ENCODE results near the gene PRKCZ.

Gene PRKCZ

DNA sequence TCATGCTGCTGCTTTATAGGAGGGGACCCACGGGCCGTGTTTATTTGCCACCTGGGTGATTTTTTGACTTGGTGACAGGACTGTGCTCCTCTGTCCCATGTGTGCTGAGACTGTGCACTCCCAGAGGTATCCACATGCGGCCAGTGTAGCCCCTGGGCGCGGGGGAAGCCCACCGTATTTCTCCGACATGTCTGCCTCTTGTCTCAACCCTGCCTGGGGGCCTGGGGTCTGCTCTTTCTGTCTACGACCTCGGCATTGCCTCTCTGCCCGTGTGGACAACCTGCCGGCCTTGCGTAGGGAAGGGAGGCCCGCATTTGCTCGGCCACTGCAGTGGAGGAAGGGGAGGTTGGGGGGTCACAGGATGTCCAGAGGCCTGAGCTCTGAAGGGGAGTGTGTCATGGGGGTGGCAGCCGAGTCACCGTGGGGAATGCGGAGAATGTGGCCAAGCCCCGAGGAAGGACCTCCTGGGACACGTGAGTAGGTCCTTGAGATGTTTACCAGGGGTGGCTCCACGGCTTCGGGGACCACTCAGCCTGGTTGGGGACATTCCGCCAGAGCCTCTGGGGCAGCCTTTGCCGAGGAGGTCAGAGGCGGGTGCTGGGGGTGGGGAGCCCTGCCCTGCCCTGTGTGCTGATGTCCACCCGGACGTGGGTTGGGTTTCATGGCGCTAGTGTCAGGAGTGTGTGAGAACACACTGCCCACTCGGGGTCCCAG, 11.0 kb downstream of the PRKCZ start:
- DNase-seq (ENCODE audit: low spot score): no peak

DNA sequence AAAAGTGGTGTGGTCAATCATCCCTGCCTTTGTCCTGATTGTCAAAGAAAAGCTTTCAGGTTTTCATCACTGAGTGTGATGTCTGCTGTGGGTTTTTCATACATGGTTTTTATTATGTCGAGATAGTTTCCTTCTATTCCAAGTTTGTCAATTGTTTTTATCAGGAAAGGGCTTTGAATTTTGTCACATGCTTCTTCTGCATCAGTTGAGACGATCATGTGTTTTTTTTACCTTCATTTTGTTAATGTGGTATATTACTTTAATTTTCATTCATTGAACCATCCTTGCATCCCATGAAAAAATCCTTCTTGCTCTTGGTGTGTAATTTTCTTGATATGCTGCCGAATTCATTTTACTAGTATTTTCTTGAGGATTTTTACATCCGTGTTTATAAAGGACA, 15.5 kb downstream of the PRKCZ start:
- DNase-seq (ENCODE audit: low spot score): no peak

DNA sequence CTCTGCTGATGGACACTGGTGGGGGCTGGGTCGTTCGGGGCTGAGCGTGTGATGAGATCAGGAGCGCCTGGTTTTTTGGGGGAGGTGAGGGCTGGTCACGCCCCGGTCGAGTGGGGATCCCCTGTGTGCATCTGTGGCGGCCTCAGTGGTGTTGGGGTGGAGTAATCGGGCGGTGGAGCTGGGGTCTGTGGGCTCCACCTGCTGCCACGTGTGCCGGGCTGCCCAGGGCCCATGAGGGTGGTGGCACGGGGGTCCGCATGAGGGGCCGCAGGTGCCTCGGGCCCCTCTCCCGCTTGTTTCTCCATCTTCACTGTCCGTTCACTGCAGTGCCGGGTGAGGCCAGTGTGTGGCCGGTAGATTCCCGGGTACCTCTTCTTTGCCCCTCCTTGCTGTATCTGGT, 17.2 kb downstream of the PRKCZ start:
- DNase-seq (ENCODE audit: low spot score): no peak

DNA sequence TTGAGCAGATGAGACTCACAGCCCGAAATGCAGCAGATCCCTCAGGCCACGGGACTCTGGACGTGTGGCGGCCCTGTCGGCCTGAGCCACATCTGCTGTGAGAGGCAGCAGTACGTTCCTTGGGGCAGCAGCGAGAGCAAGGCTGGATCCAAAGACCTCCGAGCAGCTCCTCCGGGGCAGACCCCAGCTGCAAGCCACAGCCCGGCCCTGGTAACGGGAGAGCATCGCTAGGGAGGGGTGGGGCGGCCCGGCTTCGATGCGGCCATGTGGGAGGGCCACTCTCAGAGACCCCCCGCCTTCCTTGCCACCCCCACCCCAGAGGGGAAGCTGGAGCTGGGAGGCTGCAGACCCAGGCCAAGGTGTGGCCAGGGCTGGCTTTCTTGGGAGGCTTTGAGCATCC, 17.8 kb downstream of the PRKCZ start:
- DNase-seq (ENCODE audit: low spot score): no peak

DNA sequence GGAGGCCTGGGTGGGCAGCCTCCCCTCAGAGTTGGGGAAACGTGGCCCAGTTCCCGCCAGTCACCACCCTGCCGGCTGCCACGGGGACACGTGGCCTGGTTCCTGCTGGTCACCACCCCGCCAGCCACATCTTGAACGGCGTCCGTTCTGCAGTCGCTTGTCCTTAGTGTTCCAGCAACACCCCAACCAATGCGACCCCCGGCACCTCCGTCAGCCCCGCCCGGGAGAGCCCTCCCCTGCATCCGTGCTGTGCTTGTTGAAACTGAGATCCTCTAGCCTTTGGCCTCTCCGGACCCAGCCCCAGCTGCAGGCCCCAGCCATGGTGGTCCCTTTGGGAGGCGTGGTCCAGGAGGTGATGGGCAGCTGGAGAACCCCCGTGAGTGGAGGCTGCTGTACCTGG, 18.7 kb downstream of the PRKCZ start:
- no peak for DNase-seq (ENCODE audit: low spot score)

- DNase-seq (ENCODE audit: low spot score): no peak
Observed at GRCh38 chr1:2070016-2070415, 19.8 kb downstream of the PRKCZ start.

- no peak for DNase-seq (ENCODE audit: low spot score)
Observed at GRCh38 chr1:2070800-2071530, 20.8 kb downstream of the PRKCZ start.

DNA sequence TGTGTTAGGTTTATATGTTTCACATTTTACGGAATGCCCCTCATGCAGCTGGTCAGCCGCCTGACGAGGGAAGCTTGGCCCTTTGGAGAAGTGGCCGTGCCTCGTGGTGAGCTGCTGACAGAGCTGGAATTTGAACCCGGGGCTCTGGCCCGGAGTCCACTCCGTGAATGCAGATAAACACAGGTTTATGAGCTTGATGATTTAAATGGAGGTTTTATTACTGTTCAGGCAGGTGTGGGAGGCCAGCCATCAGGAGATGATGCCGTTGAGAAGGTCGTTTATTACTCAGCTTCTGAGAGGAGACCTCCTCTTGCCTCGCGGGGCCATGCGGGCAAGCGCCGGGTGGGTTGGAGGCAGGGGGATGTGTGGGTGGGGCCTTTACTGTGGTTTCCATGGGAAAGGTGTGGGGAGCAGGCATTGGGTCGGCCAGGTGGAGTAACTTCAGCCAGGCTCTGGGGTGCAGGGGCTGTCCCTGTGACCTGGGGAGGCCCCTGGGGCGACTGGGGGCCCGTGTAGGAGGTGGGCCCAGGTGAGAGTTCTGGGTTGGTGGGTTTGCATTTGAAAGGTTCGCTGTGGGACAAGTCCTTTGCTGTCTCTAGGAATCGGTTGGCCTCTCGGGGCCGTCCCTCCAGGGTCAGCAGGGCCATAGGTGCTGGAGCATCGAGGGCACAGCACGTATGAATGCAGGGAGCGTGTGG, 22.0 kb downstream of the PRKCZ start:
- no peak for DNase-seq (ENCODE audit: low spot score)

DNA sequence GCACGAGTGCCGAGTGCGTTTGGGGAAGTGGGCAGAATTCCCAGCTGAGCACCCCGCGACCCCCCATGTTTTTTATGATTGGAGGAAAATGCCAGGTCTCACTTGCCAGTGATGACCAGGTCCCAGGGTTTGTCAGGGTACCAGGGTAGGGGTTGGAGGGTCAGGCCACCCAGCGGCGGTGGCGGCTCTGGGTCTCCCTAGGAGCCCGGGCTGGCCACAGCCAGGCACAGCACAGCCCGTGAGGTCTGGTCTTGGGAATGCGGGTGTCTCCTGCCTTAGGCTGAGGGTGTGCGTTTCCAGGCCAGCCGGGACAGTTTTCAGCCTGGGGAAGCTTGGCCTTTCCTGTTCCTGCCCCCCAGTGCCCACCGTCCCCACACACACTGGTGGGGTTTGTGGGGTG, 22.7 kb downstream of the PRKCZ start:
- DNase-seq (ENCODE audit: low spot score): no peak

DNA sequence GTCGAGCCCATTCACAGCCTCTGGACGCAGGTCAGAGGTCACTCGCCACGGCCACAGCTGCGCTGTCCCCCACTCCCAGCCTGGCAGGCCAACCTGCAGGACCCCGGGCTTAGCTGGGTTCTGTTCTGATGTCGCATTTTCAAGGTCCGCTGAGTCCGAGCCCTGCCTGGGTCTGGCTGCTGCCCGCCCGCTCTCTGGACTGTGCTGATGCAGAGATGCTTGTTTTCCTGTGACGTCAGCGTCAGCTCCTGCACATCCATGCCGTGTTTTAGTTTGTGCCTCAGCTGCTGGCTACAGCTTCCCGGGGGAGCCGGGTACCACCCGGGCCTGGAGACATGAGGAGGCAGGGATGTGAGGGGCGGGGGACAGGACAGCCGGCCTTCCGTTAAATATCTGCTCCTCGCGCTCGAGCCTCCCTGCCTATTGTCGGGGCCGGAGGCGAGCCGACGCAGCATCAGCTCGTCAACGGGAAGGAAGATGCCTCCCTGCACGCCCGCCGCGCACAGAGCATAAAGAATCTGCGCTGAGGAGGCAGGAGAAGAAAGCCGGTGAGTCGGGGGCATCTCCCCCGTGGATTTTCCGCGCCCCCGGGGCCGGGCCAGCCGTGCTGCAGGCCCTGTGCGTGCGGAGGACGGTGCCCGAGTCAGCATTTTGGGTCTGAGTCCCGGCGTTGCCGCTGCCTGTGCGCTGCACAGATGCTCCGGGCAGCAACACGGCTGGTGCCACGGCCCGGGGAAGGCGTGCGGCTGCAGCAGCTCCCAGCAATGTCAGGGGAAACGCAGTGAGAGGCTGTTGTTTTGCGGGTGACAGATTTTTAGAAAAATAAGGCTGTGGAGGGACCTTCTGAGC, 23.4 kb downstream of the PRKCZ start:
- no peak for DNase-seq (ENCODE audit: low spot score)

DNA sequence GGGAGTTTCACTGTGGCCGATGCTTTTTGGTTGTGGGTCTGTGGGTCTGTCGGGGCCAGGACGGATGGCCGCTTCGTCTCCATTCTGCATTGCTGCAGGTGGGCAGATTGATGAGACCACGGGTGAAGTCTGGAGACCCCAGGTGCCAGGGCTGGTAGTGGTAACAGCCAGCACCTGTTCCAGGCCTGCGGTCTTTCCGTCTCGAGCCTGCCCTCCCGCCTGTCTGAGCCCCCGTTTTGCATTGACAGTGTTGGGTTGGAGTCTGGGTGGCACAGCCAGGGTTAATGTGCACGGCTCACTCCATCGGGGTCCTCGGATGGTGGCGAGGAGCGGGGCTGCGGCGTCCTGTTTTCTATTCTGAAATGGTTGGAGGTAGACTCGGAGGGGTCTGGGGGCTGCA, 24.2 kb downstream of the PRKCZ start:
- DNase-seq (ENCODE audit: low spot score): no peak

DNA sequence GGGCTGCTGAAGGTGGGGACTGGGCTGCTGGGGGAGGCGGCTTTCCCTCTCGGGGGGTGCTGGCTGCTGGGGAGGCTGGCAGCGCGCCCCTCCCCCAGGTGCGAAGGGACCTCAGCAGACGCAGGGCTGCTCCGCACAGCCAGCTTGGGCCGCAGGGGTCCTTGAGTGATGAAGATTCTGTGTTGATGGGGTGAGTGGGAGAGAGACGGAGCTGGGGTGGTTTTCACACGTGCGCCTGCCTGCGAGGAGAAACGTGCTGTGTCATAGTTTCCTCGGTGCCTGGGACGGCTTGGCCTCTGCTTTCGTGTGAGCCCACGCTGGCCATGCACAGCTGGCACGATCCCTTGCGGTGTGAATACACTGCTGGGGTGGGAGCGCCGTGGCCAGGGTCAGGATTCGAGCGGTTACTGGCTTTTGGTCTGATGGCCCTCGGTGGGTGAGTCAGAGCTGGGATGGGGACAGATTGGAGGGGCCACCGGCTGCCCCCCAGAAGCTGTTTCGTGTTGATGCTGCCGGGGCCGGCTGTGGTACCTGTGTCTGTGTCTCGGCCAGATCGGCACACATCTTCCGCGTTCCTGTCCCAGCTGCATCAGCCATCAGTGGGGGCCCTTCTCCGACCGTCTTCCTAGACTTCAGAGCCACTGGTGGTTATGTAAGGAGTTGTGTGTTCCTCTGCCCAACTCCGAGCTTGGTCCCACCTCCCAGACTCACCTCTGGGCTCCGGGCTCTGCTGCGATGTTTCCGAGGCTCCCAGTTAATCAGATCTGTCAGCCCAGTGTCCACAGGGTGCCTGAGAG, 24.9 kb downstream of the PRKCZ start:
- no peak for DNase-seq (ENCODE audit: low spot score)

DNA sequence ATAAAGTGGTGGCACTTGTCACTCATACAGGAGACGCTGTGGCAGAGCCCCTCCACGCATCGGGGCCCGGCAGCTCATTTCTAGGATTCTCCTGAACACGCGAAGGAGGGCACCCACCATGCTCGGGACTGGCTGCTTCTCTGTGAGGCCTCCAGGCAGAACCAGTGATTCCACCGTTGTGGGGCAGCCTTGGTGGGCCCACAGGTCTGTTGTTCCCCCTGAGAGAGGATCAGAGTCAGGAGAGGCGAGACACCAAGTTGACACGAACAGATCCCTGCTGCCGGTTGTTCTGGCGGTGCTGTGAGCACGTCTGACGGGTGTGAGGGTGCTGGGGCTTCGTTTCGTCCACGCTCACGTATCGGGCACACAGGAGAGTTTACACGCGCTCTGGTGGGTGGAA, 26.6 kb downstream of the PRKCZ start:
- no peak for DNase-seq (ENCODE audit: low spot score)

DNA sequence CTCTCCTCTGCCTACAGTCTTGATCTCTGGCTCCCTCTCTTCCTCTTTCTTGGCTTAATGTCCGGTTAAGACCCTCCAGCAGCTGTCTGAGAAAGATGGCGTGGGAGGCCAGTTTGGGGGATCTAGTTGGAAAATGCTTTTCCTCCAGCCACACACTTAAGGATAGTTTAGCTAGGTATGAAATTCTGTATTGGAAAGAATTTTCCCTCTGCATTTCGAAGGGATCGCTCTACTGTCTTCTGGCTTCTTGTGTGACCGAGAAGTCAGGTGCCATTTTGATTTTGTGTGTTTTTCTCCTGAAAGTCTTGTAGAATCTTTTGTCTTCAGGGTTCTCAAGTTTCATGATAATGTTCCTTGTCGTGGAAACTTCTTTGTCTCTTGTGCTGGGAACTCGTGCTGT, 28.0 kb downstream of the PRKCZ start:
- DNase-seq (ENCODE audit: low spot score): no peak

GRCh38 chr1:2079396-2080085, 29.3 kb downstream of the PRKCZ start:
- DNase-seq (ENCODE audit: low spot score): no peak

GRCh38 chr1:2080140-2080539, 29.9 kb downstream of the PRKCZ start:
- no peak for DNase-seq (ENCODE audit: low spot score)

DNA sequence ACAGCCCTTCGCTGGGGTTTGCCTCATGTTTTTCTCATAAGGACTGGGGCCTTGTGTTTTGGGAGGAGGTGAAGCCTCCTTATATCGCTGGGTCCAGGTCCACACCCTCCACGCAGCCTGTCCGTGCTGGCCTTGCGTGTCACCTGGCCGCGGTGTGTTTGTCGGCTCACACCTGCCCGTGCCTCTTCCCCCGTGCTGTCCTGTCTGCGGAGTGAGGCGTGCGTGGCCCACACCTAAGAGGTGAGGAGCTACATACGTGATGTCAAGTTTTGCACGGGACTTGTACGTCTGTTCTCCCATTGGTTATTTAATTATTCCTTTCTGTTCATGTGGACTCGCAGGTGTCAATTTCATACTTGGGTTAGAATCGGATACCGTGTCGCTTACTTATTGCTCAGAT, 30.7 kb downstream of the PRKCZ start:
- no peak for DNase-seq (ENCODE audit: low spot score)

- no peak for DNase-seq (ENCODE audit: low spot score)
Observed at GRCh38 chr1:2081326-2081885, 31.2 kb downstream of the PRKCZ start.

GRCh38 chr1:2082064-2082463, 31.9 kb downstream of the PRKCZ start:
- no peak for DNase-seq (ENCODE audit: low spot score)

GRCh38 chr1:2083666-2084065, 33.5 kb downstream of the PRKCZ start:
- DNase-seq (ENCODE audit: low spot score): no peak

- DNase-seq (ENCODE audit: low spot score): no peak
Observed at GRCh38 chr1:2084306-2084705, 34.1 kb downstream of the PRKCZ start.

All from activated CD4-positive, alpha-beta T cell treated with anti-CD3 and anti-CD28 coated beads, Interleukin-2, Interleukin-4, amounts not matched to agents 100 ng/mL and 50 ng/mL, durations not matched to agents 16 hours and 8 hours (primary cell).